Mucosa of rectum (tissue), 2 donors: ENCODE results near the gene S100A2.

Experiments
- H3K27ac ChIP-seq, 2 donors: one replicate each; pipeline ENCODE4 v1.7.0; 2013; ENCODE audit warnings: inconsistent platforms in 2 of 2, low read depth in 2 of 2, low read length in 2 of 2
- H3K27me3 ChIP-seq, 2 donors: one replicate each; pipeline ENCODE4 v1.7.0; 2013; ENCODE audit warnings: low read length in 2 of 2; ENCODE audit not compliant: control insufficient read depth in 2 of 2, insufficient read depth in 2 of 2
- H3K36me3 ChIP-seq, 2 donors: one replicate each; pipeline ENCODE4 v1.7.0; 2013; ENCODE audit warnings: low read length in 2 of 2; ENCODE audit not compliant: control insufficient read depth in 2 of 2, insufficient read depth in 2 of 2
- H3K4me1 ChIP-seq, 2 donors: one replicate each; pipeline ENCODE4 v1.7.0; 2013; ENCODE audit warnings: low read length in 2 of 2, mild to moderate bottlenecking in 1 of 2; ENCODE audit not compliant: control insufficient read depth in 2 of 2, insufficient read depth in 2 of 2
- H3K4me3 ChIP-seq, 2 donors: one replicate each; pipeline ENCODE4 v1.7.0; 2013; ENCODE audit warnings: low read length in 2 of 2
- H3K9ac ChIP-seq, 2 donors: one replicate each; pipeline ENCODE4 v1.7.0; 2013; ENCODE audit warnings: low read length in 2 of 2, low read depth in 1 of 2, mild to moderate bottlenecking in 1 of 2
- H3K9me3 ChIP-seq, 2 donors: one replicate each; pipeline ENCODE4 v1.7.0; 2013; ENCODE audit warnings: low read length in 2 of 2; ENCODE audit not compliant: control insufficient read depth in 2 of 2
- donor health status: healthy.
- donor health status: Normal muscosa, but diverticular disease.

S100A2 gene

DNA sequence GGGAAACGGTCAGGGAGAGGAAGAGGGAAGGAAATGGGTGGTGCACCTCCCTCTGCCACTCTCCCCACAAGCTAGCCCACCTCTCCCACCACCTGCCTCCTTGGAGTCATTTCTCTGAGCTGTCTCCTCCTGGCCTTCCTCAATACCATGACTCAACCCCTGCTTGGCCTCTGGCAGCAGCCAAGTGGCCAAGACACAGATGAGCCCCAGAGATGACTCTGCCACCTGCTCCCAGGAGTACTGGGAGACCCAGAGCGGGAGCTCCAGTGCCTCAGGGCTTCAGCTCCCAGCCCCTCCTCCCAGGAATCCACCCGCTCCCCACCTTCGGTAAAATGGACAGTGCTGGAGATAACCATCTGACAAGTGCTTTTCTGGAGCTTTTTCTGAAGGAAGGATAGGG lies 44.7 kb upstream of the S100A2 start:
- no peaks in the 10 kb centered on the region for H3K27me3 ChIP-seq
- peaks cover 14 to 15% of the 10 kb centered on the region in 2 donors for H3K36me3 ChIP-seq
- H3K4me3 ChIP-seq: peak overlapping the region in 1 of 2 donors; percentile 12
- no peaks in the 10 kb centered on the region for H3K9me3 ChIP-seq
- H3K27ac ChIP-seq: peak overlapping the region; percentile 95 to 97
- no peak overlapping the region for H3K9ac ChIP-seq
- H3K4me1 ChIP-seq: peaks cover 40 to 57% of the 10 kb centered on the region in 2 donors

DNA sequence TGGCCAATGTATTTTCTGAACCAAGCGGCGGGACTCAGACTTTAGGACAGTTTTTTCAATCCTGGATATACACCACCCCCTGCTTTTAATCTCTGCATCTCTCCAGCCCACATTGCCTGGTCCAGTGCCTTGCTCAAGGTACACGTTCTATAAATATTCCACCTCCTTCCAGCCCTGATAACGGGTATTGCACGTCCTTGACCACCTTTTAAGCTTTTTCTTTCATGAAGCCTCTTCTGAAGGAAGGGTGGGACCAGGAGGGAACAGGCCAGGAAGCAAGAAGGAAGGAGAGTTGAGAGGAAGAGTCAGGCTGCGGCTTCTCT lies 43.9 kb upstream of the S100A2 start:
- Histone ChIP-seq H3K27ac (peak overlapping the region; percentile 95 to 97), H3K4me1 (peaks cover 35 to 49% of the 10 kb centered on the region in 2 donors), H3K36me3 (peaks cover 14 to 15% of the 10 kb centered on the region in 2 donors), H3K9me3 (no peaks in the 10 kb centered on the region), H3K9ac (peak overlapping the region; percentile 67 to 84), H3K4me3 (peak overlapping the region; percentile 55 to 70), H3K27me3 (no peaks in the 10 kb centered on the region)

DNA sequence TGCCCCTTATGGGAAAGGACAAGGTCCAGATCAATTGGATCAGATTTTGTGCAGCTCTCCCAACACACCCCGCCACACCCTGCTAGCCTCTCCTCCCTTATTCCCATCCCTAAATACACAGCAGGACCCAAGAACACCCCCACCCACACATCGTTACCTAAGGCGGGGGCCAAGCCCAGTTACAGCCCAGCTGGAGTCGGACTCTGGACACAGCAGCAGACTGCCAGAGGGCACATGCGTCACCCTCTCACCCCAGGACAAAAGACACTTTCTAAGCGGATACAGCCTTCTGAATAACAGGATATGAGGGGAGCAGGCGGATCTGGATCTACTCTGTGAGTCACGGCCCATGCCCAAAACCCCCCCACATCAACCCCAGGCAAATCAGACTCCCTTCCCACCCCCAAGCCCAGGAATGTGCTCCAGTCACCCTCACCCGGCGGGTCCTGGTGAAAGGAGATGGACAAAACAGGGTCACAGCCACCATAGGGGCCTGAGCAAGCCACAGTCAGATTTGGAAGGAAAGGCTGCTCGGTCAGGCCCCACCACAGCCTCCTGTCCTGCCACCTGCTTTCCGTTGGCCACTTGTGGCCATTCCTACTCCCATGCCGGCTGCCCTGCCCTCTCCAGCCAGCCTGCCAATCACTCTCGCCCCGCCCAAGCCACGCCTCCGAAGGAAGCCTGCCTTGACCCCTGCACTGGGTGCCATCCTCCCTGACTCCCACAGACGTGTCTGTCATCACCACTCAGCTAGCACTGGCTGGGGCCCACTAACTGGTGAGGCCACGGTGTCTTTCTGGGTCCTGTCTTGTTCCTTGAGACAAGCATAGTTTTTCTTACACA lies 43.3 kb upstream of the S100A2 start:
- peaks cover 30 to 44% of the 10 kb centered on the region in 2 donors for H3K4me1 ChIP-seq
- H3K4me3 ChIP-seq: peak overlapping the region; percentile 55 to 70
- no peaks in the 10 kb centered on the region for H3K9me3 ChIP-seq
- H3K27ac ChIP-seq: peak overlapping the region; percentile 95 to 97
- no peaks in the 10 kb centered on the region for H3K27me3 ChIP-seq
- peak overlapping the region; percentile 67 to 84 for H3K9ac ChIP-seq
- H3K36me3 ChIP-seq: peaks cover 14 to 15% of the 10 kb centered on the region in 2 donors

DNA sequence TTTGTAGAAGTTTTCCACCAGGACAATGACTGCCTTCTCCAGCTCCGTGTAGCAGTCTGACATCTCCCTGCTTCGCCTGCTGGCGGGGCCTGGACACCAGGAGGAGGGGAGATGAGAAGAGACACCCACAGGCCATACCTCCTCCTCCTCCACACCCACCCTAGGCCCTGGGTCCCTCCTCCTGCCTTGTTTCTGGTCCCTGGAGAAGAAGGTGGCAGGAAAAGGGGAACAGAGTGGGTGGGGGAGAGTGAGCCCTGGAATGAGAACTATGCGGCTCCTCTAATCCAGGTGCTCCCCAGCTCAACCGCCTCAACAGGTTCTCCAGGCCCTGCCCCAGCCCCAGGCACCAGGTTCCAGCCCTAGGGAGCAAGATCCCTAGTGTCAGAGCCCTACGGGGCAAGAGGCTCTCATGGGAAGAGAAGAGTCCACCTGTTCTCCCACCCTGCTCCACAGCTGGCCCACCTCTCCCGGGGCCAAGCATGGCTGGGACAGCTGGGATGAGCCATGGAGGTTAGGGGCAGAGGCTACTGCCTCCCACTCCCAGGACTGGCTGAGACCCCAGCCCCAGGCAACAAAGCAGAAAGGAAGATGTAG lies 42.5 kb upstream of the S100A2 start:
- peak overlapping the region; percentile 95 to 97 for H3K27ac ChIP-seq
- peaks cover 14 to 15% of the 10 kb centered on the region in 2 donors for H3K36me3 ChIP-seq
- H3K4me3 ChIP-seq: peak overlapping the region; percentile 55 to 70
- no peaks in the 10 kb centered on the region for H3K9me3 ChIP-seq
- peak overlapping the region; percentile 67 to 84 for H3K9ac ChIP-seq
- H3K4me1 ChIP-seq: peaks cover 30 to 38% of the 10 kb centered on the region in 2 donors
- H3K27me3 ChIP-seq: no peaks in the 10 kb centered on the region

DNA sequence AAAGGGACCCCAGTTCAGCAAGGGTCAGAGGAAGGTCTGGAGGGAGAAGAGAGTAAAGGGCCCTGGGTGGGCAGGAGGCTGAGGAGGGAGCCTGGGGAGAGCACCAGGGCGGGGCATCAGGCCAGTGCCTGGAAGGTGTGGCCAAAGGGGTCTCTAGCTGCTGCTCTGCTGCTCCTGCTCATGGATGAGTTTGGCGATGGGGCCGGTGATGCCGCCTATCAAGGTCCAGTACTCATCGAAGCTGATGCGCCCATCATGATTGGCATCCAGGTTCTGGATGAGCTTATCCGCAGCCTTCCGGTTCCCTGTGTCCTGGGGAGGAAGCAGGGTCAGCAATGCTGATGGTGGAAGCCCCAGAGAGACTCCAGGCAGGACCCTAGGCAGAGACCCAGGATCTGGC lies 41.7 kb upstream of the S100A2 start:
- no peaks in the 10 kb centered on the region for H3K9me3 ChIP-seq
- H3K4me1 ChIP-seq: peaks cover 30 to 37% of the 10 kb centered on the region in 2 donors
- H3K27me3 ChIP-seq: no peaks in the 10 kb centered on the region
- no peak overlapping the region for H3K4me3 ChIP-seq
- H3K36me3 ChIP-seq: peaks cover 14 to 15% of the 10 kb centered on the region in 2 donors
- H3K27ac ChIP-seq: peak overlapping the region in 1 of 2 donors; percentile 97
- H3K9ac ChIP-seq: no peak overlapping the region

DNA sequence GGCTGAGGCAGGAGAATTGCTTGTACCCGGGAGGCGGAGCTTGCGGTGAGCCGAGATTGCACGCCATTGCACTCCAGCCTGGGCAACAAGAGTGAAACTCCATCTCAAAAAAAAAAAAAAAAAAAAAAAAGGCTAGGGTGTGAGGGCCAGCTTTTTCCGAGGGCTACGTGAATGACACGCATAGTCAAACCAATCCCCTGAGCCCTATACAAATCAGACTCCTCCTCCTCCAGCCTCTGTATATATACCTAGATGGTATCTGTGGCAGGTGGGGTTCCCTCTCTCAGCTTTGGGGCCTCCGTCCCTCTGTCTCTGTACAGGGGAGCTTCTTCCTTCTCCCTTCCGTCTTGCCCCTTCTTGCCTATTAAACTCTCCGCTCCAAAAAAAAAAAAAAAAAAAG lies 40.5 kb upstream of the S100A2 start:
- Histone ChIP-seq H3K4me3 (no peak overlapping the region), H3K27ac (no peak overlapping the region), H3K9me3 (no peaks in the 10 kb centered on the region), H3K4me1 (peaks cover 25 to 35% of the 10 kb centered on the region in 2 donors), H3K36me3 (peaks cover 14 to 15% of the 10 kb centered on the region in 2 donors), H3K27me3 (no peaks in the 10 kb centered on the region), H3K9ac (no peak overlapping the region)

DNA sequence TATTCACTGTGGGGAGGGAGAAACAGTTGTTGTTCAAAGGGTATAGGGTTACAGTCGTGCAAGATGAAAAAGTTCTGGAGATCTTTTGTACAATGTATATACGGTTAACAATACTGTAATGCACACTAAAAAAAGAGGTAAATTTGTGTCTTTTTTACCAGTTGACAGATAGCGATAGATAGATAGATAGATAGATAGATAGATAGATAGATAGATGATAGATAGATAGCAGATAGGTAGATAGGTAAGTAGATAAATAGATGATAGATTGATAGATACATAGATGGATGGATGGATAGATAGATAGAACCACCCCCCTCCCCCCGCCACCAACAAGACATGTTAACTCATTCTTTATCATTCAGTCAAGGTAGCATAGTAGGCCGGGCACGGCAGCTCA lies 37.1 kb upstream of the S100A2 start:
- Histone ChIP-seq H3K4me1 (peaks cover 3 to 7% of the 10 kb centered on the region in 2 donors), H3K4me3 (no peak overlapping the region), H3K9ac (no peak overlapping the region), H3K27ac (no peak overlapping the region), H3K9me3 (no peaks in the 10 kb centered on the region), H3K27me3 (no peaks in the 10 kb centered on the region), H3K36me3 (peaks cover 12 to 13% of the 10 kb centered on the region in 2 donors)

DNA sequence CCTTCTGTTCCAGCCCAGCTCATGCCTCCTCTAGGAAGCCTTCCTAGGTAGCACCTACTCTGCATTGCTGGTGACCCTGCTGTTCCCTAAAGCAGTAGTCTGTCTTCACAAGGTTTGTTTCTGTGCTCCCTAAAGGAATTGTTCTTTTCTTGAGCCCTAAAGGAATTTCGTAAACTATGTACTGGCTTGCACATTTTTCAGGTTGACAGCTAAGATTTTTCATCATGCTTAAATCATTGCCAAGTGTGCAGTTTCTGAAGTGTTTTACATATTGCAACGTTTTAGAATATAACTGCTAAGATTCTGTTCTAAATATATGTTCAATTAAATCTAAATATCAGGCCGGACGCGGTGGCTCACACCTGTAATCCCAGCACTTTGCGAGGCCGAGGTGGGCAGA lies 34.2 kb upstream of the S100A2 start:
- no peak overlapping the region for H3K4me3 ChIP-seq
- H3K36me3 ChIP-seq: no peaks in the 10 kb centered on the region
- no peaks in the 10 kb centered on the region for H3K9me3 ChIP-seq
- no peaks in the 10 kb centered on the region for H3K27me3 ChIP-seq
- no peak overlapping the region for H3K9ac ChIP-seq
- H3K27ac ChIP-seq: no peak overlapping the region
- H3K4me1 ChIP-seq: peaks cover 0 to 7% of the 10 kb centered on the region in 2 donors

DNA sequence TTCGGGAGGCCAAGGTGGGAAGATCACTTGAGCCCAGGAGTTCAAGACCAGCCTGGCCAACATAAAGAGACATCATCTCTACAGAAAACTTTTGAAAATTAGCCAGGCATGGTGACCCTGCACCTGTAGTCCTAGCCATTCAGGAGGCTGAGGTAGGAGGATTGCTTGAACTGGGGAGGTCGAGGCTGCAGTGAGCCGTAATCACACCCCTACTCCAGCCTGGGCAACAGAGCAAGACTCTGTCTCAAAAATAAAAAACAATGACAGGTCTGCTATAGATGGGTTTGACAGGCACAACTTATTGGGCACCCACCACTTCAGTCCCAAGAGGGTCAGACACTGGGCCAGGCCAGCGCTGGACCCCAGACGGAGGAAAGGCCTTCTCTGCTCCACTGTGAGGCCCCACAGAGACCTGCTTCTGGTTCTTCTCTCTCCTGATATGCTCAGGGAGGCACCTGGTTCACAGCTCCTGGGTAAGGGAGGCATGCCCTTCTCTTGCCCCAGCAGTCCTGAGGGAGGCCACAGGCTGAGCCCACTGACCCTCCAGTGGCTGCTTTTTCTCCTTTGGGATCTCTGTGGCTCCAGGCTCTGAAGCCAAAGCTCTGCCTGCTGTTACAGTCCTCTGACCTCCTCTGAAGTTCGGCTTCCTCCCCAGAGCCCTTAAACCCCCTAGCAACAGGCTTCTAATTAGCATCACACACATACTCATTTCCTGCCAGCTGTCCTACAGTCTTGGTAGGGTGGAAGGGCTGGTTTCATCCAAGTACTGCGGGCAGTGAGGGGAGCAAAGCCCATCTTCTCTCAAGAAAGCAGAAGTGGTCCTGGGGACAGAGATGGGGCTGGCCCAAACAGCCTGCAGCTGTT lies 32.9 kb upstream of the S100A2 start:
- Histone ChIP-seq H3K27ac (peak overlapping the region in 1 of 2 donors; percentile 70), H3K36me3 (no peaks in the 10 kb centered on the region), H3K9me3 (no peaks in the 10 kb centered on the region), H3K9ac (peak overlapping the region; percentile 33 to 47), H3K4me1 (peaks cover 0 to 7% of the 10 kb centered on the region in 2 donors), H3K4me3 (no peak overlapping the region), H3K27me3 (no peaks in the 10 kb centered on the region)

DNA sequence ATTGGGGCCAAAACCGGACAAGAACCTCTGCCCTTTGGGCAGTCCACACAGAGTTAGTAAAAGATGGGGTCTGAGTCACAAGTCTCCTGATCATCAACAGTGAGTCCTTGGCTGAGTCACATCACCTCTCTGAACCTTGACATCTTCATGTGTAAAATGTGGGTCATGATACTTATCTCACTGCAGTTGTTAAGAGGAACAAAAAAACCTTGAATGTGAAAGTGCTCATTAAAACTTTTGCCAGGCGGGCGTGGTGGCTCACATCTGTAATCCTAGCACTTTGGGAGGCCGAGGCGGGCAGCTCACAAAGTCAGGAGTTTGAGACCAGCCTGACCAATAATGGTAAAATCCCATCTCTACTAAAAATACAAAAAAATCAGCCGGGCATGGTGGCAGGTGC lies 31.6 kb upstream of the S100A2 start:
- Histone ChIP-seq H3K9ac (no peak overlapping the region), H3K36me3 (no peaks in the 10 kb centered on the region), H3K4me1 (peaks cover 0 to 7% of the 10 kb centered on the region in 2 donors), H3K4me3 (no peak overlapping the region), H3K27me3 (no peaks in the 10 kb centered on the region), H3K9me3 (no peaks in the 10 kb centered on the region), H3K27ac (no peak overlapping the region)
